GM21529 (cell line): Measurements from ENCODE around the gene MDFIC.

Source experiments
- ATAC-seq: cut with Tn5 transposase; IDR thresholded peaks from one replicate; pipeline ENCODE4 v1.9.1; 2021; ENCODE audit not compliant: unreplicated experiment

MDFIC gene

DNA sequence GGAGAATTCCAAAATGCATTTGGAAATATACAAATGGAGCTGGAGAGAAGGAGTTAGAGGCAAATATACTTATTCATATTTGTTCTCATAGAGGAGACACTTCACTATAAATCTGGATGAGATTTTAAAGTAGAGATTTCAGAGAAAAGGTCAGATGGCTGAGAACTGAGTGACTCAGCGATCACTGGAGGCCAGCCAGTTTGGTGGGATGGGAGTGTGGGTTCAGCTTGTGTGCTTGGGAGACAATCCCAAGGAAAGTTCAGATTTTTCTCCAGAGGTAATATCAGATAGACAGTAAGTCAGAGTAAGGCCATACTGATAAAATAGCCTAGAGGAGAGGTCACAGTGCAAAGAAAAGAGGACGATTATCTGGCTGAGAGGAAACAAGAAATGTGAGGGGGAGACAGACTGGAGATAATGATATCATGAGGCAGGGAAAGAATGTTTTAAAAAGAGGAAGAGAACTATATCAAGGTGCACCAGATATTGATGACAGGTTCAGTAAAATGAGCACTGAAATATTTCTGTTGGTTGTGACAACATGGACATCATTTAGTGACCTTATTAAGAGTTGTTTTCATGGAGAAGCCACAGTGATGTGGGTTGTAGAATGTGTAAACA lies 67.0 kb downstream of the MDFIC start:
- ATAC-seq: no peak

DNA sequence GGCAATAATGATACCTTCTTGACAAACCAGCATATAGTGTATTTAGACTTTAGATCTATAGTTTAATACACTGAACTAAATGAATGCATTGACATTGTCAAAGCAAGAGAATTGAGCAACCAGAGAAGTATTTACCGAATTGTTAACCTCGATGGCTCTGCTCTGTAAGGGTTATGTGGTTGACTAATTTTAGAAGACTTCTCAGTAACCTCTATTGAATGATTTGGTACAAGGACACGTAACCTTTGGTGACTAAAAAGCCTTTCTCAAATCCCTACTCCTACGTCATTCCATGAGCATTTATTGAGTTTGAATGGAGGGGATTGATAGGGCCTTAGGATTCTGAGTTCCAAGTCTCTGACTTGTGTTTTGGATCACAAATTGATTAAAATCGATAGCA lies 67.6 kb downstream of the MDFIC start:
- ATAC-seq: no peak

DNA sequence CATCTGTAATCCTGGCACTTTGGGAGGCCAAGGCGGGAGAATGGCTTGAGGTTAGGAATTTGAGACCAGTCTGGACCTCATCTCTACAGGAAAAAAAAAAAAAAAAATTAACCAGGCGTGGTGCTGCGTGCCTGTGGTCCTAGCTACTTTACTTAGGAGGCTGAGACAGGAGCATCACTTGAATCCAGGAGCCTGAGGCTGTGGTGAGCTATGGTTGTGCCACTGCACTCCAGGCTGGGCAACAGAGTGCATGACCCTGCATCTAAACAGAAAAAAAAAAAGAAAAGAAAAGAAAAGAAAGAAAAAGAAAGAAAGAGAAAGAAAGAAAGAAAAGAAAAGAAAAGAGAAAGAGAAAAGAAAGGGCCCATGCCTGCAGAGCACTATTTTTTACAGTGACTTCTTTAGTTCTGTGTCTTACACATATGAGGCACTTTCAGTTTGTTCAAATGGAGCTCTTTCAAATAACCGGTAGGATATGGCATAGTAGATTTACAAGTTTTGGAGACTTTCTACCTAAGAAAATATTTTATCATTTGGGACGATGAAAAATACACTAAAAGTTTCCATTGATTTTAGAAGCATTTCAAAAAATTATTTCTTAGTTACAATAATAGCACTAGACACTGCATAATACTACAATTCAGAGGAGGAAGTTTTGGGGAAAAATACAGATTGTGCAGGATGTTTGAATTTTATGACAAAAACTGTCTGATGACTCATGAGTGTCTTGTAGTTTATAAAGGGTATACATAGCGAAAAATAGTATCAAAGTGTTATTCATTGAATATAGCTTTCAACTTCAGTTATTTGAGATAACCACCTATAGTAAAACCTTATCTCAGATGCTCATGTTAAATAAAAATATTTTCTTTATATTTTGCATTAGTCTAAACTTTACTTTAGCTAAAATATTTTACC lies 75.9 kb downstream of the MDFIC start:
- ATAC-seq: no peak

DNA sequence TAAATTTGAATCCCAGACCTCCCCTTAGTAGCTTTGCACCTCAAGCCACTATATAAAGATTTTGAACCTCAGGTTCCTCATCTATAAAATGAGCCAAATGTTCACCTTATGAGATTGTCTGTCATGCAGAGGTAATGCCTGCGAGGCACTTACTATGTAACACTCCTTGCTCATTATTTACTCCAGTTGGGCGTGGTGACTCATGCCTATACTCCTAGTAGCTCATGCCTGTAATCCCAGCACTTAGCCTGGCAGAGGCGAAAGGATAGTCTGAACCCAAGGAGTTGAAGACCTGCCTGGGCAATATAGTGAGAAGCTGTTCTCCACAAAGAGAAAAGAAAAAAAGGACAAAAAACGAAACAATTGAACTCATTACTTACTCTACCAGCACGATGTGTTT lies 82.2 kb downstream of the MDFIC start:
- ATAC-seq: no peak

DNA sequence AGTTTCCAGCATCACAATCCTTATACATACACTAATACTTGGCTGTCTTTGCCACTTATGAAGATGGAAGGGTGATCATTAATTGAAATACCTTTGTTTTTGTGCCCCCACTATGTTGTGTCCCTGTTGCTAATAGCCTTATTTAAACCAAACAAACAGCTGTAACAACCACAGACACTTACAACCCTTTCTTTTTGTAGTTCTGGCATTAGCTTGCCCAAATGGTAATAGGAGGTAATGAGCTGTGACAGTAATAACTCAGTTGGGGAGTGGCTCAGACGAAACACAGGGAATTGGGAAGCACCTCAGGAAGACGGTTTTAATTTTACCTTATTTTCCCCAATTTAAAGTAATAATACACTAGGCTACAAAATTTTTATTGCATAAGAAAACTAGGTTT lies 83.4 kb downstream of the MDFIC start:
- no peak for ATAC-seq

DNA sequence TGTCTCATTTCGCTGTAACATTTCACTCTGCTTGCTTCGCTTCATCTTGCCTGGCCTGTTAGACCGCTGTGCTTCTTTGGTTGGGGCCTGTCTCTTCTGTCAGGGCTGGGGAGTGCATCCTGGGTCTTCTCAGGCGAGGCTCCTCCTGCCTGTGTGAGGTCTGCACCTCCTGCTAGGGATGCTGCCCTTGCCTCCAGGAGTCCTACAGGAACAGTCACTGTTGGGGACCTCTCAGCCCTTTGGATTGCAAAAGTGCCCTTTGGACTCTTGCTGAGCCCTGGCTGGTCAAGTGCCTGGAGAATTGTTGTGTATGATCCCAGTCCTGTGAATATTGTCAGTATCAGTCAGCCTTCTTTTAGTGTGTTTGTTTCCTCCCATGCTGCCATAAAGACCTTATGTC lies 84.1 kb downstream of the MDFIC start:
- no peak for ATAC-seq

DNA sequence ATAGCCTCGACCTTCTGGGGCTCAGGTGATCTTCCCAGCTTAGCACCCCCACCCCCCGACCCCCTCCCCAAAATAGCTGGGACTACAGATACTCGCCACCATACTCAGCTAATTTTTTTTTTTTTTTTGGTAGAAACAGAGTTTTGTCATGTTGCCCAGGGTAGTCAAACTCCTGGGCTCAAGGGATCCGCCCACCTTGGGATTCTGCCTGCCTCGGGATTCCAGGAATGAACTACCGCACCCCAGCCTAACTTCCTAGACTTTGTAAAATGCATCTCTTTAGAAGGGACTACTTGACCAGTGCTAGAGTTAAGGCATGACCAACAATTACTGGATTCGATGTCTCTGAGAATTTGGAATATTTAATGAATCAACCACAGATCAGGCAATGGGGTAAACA lies 85.9 kb downstream of the MDFIC start:
- ATAC-seq: no peak

DNA sequence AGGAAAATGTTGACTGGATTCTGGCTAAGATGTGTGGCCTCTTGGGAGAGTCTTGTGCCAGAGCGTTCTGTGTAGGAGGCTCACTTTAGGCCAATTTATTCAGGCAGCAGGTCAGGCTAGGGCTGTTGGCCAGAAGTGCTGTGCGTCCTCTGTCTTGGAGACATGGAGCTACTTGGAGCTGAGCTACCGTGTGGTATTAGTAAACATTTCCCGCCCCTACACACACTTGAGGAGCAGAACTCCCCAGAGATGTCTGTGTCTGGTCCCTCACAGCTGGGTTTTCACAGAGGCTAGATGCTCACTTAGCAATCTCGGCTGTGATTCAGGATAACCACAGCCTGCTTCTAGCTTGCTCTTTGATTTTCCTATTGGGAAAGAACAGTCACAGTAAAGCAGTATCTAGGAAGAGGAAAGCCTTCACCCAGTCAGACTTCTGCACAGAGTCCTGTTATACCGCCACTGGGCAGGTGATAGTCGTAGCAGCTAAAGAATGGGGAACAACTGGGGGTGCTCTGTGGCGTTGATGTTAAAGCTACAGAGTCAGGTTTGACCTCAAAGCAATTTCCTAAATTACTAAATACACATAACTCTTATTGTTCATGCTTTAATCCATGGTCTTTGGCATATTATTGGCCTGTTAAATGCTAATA lies 86.7 kb downstream of the MDFIC start:
- ATAC-seq: peak; percentile 64

DNA sequence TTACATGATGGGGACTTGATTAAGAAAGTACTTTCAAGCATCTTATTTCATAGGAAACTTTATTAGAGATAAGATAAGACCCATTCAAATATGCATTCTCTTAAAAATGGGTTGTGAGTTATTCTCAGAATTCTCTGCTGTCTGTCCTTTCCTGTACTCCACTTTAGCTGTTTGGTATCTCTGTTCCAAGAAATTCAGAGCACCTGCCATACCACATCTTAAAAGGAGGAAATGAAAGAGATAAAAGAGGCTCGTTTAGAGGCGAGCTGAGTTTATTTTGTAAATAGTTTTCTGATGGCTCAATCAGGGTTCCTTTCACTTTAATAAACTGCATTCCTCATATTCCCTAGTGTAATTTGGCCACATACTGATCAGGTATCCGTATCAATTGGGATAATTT lies 87.2 kb downstream of the MDFIC start:
- peak; percentile 79 for ATAC-seq

DNA sequence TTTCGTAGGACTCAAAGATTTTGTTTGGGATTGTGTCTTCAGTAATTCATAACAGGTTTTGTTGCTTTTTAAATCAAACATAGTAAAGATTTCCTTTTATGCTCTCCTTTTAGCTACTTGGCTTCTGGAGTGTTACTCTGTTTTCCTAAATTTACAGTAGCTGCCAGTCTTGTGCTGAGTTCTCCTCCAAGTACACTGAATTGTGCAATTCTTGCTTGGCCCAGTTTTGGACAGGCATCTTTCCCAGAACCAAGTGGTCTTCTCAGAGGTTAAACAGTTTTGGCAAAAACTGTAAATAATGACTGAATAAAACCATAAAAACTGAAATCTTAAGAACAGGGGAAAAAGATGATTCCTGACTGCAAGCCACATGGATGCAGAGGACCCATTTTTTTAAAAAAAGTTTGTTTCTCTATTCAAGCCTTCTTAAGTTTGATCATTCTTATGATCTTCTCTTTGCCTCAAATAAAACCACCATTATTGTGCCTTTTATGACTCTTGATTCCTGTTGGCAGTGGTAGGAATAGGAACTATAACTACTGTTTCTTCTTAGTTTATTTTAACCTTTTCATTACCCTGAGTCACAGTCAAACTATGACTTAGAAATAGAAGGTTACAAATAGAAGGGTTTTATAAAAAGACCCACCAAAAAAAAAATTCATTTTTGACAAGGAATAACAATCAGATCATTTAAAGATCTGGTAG lies 88.0 kb downstream of the MDFIC start:
- ATAC-seq: no peak

DNA sequence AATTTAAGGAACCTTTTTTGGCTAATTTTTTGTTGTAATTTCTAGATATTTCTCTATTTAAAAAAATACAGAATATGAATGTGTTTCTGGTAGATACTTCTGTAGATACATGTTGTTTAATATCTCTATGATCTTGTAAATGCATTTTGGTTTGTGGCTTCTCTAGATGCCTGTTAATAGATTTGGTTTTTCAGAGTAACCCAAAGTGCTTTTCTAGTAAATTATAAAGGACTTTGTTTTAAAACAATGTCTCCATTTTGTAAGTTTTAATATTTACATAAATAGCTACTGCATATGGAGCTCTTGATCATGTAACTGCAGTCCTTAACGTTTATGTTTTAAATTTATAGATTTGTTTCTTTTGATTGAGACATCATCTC lies 88.5 kb downstream of the MDFIC start:
- no peak for ATAC-seq

DNA sequence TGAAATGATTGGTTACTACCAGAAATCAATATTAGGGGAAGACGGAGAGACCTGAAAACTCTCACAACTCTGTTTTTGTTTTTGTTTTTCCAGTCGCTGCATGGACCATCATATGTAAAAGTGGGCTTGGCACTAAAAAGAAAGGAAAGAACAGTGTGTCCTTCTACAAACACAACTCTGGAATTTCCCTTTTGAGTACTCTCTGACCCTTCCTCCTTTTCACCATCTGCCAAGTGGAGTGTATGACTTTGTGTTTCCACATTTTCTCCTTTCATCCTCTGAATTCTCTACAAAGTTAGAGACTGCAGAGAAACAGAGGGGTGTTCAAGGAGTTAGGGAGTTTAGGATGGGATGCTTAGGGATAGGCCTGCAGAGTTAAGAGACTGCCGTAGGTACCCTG lies 92.0 kb downstream of the MDFIC start:
- ATAC-seq: no peak

DNA sequence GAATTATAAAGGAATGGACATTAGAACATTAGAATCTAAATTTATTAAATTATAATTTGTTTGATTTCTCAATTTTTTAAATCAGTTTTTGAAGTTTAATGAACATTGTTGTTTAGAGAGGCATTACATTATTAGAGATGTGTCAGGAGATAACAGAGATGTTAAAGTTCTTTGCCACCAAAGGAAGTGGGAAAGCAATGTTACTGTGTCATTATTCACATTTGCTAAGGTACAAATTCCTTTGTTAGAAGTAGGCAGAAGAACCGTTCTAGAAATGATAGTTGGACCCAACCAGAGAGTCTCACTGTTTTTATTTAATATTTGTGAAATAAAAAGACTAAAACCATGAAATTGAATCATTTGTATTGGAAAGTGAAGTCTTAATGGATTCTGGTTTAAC lies 92.9 kb downstream of the MDFIC start:
- ATAC-seq: no peak

DNA sequence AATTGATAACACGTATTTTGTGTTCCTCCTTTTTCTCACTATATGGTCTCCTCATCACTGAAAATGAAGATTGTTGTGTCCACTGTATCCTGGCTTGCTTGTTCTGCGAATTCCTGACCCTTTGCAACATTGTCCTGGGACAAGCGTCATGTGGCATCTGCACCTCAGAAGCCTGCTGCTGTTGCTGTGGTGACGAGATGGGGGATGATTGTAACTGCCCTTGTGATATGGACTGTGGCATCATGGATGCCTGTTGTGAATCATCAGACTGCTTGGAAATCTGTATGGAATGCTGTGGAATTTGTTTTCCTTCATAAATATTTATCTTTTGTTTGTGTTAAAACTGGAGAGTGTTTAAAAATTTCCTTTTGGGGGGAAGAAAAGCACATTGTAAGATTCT lies 93.7 kb downstream of the MDFIC start:
- no peak for ATAC-seq

DNA sequence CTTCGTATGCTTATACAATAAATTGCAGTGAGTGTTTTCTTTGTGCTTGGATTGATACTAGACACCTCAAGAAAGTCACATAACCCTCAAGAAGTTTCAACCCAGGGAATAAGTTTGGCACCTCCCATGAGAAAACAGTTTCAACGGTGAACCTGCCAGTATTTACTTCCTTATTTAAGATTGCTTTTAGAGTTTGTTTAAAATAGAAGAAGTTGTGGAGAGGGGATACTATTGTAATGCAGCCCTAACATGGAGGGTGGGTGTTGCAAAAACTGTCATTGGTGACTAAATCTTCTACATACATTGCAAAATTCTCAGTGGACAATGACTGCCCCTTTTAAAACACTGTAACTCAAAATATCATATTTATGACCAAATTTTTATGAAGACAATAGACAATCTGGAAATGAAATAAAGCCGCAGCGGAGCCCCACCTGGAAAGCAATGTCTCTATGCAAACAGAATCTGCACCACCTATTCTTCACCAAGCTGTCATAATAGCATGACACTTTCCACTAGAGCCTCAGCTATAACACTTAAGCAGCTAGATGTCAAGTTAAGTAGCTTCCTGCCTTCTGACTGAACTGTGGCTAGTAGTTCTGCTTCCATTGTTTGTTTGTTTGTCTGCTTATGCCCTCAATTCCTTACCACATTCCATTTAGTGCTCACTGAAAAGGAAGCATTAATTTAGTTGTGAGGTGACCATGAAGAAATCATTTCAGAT lies 98.2 kb downstream of the MDFIC start:
- ATAC-seq: no peak

DNA sequence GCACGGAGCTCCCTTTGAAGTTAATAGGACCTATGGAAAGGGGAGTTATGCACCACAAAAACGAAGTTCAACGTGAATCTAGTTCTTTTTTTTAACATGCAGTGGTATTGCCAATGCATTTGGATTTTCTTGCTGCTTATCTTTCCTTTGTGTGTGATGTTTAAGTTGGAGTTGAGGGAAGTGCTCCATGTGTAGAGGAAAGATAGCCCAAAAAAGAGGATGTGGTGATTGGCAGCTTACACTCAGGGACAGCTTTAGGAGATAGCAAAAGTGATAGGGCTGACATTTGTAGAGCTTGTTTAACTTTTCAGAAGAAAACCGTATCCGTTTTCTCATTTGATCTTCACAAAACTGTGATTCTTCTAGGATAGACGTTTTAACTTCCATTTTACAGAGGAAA lies 101.3 kb downstream of the MDFIC start:
- ATAC-seq: no peak

DNA sequence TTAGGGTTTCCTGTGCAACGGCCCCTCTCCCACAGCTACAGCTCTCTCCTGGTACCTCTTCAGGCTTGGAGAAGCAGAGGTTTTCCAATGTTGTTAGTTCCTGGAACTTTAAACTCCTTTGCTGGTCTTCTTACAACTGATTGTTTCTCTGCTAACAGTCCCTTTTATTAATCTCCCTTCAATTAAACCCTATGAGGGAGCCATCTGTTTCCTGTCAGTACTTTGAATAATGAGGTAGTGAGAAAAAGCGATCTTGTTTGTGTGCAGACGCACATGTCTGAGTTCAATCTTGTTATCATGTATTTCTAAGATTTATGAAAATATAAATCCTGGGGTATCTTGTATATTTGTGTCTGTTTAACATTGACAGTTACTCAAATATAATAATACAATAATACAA lies 102.4 kb downstream of the MDFIC start:
- ATAC-seq: no peak

DNA sequence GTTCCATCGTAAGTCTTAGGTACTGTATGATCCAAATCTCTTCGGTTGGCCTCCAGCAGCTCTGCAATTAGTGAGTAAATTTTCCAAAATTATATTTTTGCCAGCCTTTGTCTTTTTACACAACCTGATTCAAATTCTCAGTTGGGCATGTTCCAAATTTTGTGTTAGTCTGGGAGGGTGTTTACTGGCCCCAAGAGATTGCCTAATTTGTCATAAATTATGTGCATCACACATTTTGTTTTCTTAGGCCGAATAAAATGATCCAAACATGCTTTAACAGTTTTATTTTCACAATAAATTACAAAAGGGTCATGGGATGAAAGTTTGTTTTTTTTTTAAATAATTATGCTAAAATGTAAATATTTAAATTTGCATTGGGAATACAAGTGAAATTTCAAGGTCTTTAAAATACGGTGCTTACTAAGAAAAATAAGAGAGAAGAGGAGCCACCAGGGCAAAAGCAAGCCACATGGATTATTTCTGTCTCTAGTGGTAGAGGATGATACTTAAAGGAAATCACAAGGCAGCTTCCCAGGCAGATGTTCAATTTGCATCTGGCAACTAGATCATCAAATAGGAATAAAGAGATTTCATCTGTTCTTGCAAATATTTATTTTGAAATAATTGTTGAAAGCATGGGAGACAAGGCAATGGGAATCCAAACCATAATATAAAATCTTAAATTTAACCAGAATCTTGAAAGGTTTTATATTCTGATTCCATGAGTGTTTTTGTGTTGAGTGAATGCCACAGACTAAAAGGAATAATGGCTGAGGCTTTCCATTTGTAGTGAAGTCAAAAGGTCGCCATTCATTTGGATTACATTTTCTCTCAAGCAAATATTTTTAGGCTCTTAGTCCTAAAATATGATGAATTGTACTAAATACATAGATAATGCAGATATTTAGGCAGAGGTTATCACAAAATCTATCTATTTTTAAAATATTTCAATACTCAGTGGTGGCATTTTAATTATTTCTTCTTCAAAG lies 111.1 kb downstream of the MDFIC start:
- ATAC-seq: no peak

DNA sequence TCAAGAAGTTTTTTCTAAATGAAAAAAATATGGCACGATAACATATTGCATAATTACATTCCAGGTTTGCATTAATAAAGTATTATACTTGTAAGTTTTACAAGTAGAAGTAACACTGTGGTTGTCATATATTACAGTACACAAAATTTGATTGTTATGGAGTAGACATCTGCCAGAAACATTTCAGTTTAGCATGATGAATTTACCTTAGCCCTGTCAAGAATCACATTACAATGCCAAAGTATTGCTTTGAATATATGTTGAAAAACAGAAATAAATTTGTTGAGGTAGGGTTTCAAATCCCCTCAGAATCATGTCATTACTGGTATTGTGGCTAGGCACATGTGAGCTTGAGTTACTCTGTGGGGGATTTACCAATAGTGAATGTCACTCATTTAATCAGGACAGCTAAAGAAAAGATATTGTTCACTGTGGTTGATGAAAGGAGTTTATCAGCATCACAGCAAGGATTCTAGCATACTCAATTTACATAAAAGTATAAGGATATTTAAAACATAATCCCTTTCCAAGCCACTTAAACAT lies 112.1 kb downstream of the MDFIC start:
- ATAC-seq: no peak
